GM19455 (cell line): ENCODE results near the gene EVPLL.
"Not testable (repeated sequence)": the region's sequence is repeated elsewhere in the genome, so short reads cannot be mapped to it uniquely, and the experiment has no call there.

Experiments
- ATAC-seq: cut with Tn5 transposase; IDR thresholded peaks from one replicate; pipeline ENCODE4 v1.9.1; 2021; ENCODE audit not compliant: unreplicated experiment

Gene EVPLL

GRCh38 chr17:18378614-18379013, 1.0 kb downstream of the EVPLL start:
- not testable (repeated sequence) for ATAC-seq

DNA sequence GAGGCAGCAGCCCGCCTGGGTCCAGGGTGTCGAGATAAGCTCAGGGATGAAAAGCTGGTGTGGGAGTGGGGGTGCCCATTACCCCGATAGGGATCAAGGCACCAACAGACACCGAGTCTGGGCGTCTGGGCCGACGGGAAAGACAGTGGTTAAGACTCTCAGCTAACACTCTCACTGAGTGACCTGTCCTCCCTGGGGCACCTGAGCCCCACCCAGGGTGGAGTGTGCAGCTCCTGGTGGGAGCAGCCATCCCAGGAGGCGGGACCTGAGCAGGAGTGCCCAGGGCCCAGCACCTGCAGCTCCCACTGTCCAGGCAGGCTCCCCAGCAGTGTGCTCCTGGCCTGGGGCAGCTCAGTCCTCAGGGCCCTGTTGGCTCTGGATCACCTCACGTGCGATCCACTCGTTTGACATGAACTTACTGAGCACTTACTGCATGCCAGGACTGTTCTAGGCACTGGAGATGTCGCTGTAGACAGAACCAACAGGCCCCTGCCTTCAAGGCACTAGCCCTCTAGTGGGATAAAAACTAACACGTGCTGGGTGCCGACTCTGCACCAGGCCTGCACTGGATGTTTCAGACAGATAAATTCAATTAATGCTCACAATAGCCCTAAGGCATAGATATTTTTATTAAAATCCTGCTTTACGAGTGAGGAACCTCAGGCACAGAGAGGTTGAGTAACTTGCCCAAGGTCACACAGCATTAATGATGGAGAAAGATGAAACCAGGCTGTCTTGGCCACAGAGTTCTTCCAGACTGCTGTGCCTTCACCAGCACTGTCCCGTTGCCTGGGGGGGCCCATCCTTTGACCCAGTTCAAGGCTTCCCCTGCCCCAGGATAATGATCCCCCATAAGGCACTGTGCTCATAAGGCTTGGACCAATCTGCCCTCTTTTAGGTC, 1.9 kb downstream of the EVPLL start:
- no peak for ATAC-seq

GRCh38 chr17:18380471-18381157, 3.0 kb downstream of the EVPLL start:
- ATAC-seq: no peak

- no peak for ATAC-seq
Observed at GRCh38 chr17:18381158-18381952, 3.8 kb downstream of the EVPLL start.

DNA sequence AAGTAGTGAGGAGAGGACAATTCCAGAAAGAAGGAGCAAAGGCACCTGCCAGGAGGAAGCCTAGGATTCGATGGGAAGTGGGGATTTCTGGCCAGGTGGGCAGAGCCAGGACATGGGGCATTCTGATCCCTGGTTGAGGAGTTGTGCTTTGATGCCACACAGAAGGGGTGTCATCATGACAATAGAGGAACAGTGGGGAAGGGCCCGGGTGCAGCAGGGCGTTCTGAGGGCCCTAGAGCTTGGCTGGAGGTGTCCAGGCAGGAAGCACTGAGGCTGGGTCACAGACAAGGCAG, 4.3 kb downstream of the EVPLL start:
- ATAC-seq: no peak

DNA sequence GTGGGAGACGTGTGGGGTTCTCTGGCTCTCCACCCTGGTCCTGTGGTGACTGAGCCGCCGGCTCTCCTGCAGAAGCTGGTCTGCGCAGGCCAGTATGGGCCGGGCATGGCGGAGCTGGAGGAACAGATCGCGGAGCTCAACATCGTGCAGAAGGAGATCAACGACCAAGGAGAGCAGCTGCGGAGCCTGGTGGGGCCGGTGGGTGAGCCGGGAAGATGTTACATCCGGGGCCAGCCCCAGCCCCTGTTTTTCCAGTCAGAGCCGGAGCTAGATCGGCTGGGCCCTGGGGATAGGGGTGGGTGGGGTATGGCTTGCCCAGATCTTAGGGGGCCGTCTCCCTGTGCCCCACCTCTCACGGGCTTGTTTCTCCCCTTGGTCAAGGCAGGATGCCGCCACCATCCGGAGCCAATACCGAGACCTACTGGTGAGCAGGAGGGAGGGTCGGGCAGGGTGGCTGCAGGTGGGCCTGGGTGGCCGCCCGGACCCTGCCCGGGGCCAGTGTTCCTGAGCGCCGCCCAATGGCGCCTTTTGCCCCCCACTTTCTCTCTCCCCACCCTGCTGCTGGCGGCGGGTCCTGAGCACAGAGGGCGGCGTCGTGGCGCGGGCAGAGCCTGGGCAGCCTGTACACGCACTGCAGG, 5.0 kb downstream of the EVPLL start:
- no peak for ATAC-seq

DNA sequence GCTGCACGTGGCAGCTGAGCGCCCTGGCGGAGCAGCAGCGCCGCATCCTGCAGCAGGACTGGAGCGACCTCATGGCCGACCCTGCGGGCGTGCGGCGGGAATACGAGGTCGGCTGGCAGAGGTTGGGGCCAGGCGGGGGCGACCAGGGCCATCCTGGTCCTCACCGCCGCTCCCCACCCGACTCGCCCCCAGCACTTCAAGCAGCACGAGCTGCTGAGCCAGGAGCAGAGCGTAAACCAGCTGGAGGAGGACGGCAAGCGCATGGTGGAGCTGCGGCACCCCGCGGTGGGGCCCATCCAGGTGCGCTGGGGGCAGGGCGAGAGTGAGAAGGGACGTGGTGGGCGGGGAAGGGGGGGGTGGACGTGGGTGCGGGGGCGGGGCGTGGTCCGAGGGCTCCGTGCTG, 5.5 kb downstream of the EVPLL start:
- ATAC-seq: not testable (repeated sequence)

DNA sequence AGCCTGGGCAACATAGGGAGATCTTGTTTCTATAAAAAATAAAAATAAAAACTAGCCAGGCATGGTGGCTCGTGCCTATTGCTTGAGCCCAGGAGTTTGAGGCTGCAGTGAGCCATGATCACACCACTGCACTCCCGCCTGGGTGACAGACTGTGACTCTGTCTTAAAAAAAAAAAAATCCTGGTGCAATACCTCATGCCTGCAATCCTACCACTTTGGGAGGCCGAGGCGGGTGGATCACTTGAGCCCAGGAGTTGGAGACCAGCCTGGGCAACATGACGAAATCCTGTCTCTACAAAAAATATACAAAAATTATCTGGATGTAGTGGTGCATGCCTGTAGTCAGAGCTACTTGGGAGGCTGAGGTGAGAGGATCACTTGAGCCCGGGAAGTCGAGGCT, 6.7 kb downstream of the EVPLL start:
- ATAC-seq: not testable (repeated sequence)

- not testable (repeated sequence) for ATAC-seq
Observed at GRCh38 chr17:18387583-18387982, 10.0 kb downstream of the EVPLL start.

DNA sequence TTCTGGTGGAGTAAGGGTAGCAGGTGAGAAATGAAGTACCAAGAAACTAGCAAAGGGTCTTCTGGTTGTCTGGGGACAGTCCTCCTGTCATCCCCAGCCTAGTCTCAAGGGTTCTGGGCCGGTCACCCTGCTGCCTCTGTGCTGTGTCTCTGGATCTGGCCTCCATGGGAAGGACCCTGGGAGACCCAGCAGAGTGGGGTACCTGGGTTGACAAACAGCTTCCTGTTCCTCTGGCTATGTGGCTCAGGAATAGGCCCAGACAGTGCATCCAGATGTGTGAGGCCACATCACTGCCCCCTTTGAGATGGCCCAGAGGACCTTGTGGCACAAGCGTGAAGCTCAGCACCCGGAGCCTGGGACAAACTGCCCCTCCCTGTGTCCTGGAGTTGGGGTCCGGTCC, 10.7 kb downstream of the EVPLL start:
- ATAC-seq: not testable (repeated sequence)

DNA sequence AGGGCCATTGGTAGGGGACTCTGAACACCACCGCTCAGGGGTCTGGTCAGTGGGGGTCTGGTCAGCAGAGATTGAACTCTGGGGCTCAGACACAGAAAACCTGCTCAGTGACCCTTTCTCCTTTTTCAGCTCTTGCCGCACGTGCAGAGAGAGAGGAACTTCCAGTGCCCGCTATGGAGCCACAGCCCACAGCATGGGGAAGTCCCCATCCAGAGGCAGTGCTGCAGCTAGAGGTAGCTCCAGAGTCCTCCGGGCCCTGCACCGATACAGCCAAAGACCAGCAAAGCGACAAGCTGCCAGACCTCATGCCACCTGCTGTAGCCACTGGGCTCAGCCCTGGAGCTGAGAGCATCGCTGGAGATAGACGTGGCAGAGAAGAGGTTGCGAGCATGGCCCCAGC, 11.2 kb downstream of the EVPLL start:
- not testable (repeated sequence) for ATAC-seq

DNA sequence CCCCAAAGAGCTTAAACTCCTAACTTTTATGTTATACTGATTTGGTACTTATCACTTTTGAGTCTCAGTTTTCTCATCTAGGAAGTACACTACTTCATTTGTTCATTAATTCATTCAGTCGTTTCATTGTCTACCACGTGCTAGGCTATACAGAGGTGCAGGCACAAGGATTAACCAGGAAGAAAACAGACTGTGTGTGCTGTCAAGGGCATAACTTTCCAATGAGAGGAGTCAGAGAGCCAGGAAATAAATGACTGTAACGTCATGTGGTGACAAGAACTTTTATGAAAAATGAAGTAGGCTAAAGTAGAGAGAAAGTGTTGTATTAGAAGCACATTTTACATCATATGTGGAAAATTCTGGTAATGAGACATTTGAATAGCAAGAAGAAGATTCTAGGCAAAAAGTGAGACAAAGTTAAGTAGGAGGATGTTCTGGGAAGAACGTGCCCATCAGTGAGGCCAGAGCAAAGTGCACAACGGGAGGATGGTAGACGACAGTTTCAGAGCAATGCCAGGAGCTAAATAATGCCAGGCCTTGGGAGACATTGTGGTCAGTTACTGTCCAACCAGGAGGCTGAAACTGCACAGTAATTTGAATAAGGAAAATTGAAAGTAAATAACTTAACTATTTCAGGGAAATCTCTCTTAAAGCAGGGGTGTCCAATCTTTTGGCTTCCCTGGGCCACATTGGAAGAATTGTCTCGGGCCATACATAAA, 24.5 kb downstream of the EVPLL start:
- not testable (repeated sequence) for ATAC-seq

- not testable (repeated sequence) for ATAC-seq
Observed at GRCh38 chr17:18403166-18403565, 25.6 kb downstream of the EVPLL start.

DNA sequence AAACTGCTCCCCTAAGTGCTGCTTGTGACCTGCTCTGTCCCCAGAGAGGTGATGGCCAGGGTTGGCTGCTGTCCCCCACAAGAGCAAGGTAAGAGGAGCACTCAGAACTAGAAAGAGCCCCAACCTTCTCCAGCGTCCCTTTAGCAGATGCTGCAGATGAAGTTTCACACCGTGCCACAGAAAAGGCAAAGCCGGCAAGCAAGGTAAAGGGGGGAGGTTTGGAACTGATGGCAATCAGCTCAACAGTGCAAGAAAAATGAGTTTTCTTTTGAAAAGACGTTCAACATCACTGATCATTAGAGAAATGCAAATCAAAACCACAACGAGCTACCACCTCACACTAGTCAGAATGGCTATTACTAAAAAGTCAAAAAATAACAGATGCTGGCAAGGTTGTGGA, 26.0 kb downstream of the EVPLL start:
- not testable (repeated sequence) for ATAC-seq

DNA sequence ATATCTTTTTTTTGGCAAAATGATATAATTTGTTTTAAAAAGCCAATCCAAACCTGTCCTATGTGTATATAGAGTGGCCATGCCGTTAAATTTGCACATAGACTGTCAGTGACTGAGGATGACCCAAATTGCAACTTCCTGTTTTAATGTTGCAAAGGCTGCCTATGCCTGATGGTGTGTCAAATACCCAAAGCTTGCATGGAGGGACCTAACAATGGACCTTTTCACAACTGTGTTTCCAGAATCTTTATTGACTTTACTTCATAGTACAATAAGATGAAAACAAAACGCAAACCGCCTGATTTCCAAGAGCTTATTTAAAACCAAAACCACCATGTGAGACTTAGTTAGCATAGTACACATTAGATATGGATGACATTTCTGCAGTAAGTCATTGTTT, 31.3 kb downstream of the EVPLL start:
- not testable (repeated sequence) for ATAC-seq

- not testable (repeated sequence) for ATAC-seq
Observed at GRCh38 chr17:18409321-18409720, 31.7 kb downstream of the EVPLL start.

DNA sequence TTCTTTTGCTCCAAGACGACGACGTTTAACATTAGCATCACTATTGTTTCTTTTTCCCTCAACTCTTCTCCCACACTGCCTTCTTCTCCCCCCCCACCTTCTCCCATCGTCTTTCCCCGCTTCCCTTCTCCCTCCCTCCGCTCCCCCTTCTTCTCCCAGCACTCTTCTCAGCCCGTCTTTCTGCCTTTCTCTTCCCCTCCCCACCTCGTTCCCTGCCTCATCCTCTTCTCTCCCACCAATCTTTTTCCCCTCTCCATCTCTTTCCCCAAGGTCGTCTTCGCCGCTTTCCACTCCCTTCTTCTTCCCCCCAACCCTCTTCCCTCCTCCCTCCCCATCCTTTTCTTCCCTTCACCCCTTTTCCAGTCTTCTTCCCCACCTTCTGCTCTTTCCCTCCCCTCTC, 33.2 kb downstream of the EVPLL start:
- ATAC-seq: not testable (repeated sequence)

DNA sequence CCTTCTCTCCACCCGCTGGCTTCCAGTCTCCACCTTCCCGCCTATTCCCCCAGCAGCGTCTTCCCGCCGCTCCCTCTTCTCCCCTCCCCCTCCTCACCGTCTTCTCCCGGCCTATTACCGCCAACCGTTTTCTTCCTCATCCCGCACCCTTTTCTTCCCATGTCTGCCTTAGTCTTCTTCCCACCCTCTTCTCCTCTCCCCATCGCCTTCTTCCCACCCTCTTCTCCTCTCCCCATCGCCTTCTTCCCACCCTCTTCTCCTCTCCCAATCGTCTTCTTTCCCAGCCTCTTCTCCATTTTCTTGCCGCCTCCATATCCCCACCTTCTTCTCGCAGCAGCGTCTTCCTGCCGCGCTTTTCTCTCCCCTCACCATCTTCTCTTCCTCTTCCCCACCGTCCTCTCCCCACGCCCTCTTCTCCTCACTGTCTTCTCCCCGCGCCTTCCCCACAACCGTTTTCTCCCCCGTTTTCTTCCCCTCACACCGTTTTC, 33.8 kb downstream of the EVPLL start:
- not testable (repeated sequence) for ATAC-seq

- ATAC-seq: peak; percentile 80
Observed at GRCh38 chr17:18412001-18412538, 34.5 kb downstream of the EVPLL start.

- not testable (repeated sequence) for ATAC-seq
Observed at GRCh38 chr17:18421521-18421920, 43.9 kb downstream of the EVPLL start.
